OCI-LY3 (cell line): ENCODE results near the gene TBCA.

Experiments used
- EZH2phosphoT487 ChIP-seq: fragments of 200-600 bp; shearing (Covaris generic); IDR thresholded peaks from 2 replicates; pipeline ENCODE4 v1.6.1; 2018; ENCODE audit warnings: antibody characterized with exemption, mixed run types, low read depth
- TF ChIP-seq, protein P1 (sequence below): fragments of 200-600, 300-600 bp; sonication (generic); IDR thresholded peaks from 2 replicates; pipeline ENCODE4 v1.5.1; 2014; ENCODE audit warnings: antibody characterized with exemption, low read length, low read depth

DNA sequence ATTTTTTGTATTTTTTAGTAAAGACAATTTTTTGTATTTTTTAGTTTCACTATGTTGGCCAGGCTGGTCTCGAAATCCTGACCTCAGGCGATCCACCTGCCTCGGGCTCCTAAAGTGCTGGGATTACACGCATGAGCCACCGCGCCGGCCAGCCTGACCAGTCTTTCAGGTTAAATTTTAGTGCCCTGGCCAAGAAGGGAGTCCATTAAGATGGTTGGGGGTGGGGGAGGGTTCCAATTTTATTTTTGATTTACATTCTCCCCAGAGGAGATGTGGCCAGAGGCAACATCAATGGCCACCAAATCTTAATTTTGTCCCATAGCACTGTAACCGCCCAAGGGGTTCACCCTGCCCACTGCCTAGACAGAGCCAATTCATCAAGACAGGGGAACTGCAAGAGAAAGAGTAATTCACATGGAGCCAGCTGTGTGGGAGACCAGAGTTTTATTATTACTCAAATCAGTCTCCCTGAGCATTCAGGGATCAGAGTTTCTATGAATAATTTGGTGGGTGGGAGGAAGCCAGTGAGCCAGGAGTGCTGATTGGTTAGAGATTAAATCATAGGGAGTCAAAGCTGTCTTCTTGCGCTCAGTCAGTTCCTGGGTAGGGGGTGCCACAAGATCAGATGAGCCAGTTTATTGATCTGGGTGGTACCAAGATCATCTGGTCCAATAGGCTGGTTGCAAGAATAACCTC is 24.7 kb downstream of the TBCA start:
- TF ChIP-seq, protein P1, sequence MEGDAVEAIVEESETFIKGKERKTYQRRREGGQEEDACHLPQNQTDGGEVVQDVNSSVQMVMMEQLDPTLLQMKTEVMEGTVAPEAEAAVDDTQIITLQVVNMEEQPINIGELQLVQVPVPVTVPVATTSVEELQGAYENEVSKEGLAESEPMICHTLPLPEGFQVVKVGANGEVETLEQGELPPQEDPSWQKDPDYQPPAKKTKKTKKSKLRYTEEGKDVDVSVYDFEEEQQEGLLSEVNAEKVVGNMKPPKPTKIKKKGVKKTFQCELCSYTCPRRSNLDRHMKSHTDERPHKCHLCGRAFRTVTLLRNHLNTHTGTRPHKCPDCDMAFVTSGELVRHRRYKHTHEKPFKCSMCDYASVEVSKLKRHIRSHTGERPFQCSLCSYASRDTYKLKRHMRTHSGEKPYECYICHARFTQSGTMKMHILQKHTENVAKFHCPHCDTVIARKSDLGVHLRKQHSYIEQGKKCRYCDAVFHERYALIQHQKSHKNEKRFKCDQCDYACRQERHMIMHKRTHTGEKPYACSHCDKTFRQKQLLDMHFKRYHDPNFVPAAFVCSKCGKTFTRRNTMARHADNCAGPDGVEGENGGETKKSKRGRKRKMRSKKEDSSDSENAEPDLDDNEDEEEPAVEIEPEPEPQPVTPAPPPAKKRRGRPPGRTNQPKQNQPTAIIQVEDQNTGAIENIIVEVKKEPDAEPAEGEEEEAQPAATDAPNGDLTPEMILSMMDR = no peak
- no peak for TF ChIP-seq EZH2phosphoT487
